NCI-H2107 treated with DMSO at 0.1 percent for 48 hours (cell line): ENCODE results near the gene RNF144B.

Experiments
- DNase-seq: peaks from one replicate; lab custom pipeline; 2025; ENCODE audit not compliant: unreplicated experiment; lab: John Stamatoyannopoulos, UW

The RNF144B gene

DNA sequence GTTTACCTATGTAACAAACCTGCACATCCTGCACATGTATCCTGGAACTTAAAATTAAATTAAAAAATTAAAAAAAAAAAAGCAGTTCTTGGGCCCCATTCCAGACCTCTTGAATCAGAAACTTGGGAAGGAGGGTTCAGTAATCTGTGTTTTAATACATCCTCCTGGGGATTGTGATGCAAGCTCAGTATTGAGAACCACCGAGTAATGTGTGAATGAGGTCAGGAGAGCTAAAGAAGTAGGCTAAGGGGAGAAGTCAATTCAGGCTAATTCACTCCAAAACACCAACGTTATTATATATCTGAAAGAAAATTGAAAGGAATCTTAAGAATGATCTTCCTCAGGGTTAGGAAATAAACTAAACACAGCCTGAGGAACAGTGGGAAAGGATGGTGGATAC lies 120.4 kb downstream of the RNF144B start:
- no peak for DNase-seq

GRCh38 chr6:18509871-18510643 lies 122.9 kb downstream of the RNF144B start:
- DNase-seq = no peak

DNA sequence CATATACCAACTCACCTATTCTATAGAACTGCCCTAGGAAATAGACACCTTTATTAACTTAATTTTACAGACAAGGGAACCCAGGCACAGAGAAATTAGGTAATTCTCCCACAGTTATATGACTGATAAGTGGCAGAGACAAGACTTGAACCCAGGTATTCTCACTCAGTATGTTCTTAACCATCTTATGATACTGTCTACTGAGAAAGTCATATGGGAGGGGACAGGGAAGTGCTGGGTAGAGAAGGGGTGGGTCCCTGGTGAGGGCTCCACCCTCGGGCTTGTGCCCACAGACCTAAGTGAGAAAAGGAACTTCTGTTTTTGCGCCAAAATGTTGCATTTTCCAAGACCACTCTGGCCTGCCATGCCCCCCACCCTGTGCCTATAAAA lies 123.5 kb downstream of the RNF144B start:
- DNase-seq = no peak

DNA sequence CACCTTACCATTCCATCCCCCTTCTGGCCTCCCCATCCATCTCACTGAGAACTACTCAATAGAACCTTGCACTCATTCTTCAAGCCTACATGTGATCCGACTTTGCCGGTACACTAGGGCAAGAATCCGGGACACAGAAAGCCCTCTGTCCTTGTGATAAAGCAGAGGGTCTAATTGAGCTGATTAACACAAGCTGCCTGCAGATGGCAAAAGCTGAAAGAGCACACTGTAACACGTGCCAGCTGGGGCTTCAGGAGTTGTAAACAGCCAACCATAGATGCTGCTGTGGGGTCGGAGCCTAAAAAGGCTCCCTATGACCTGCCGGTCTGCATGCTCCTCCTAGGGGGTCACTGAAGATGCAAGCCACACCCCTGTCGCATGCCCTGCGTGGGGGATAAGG lies 124.1 kb downstream of the RNF144B start:
- DNase-seq = no peak

GRCh38 chr6:18513253-18513798 lies 126.2 kb downstream of the RNF144B start:
- DNase-seq = no peak

DNA sequence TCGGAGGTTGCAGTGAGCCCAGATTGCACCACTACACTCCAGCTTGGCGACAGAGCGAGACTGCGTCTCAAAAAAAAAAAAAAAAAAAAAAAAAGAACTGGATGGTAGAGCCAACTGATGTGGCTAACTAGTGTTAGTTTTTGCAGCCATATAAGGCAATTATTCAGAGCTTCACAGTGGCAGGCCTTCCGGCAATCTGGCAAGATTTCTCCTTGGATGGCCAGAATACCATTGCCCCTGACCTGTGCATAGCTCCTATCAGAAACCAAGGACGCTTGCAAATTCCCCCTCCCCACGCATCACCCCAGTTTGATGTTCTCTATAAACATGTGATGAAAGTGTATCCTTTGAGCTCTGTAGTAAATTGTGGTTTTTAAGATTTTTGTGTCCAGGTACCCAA lies 127.0 kb downstream of the RNF144B start:
- no peak for DNase-seq

DNA sequence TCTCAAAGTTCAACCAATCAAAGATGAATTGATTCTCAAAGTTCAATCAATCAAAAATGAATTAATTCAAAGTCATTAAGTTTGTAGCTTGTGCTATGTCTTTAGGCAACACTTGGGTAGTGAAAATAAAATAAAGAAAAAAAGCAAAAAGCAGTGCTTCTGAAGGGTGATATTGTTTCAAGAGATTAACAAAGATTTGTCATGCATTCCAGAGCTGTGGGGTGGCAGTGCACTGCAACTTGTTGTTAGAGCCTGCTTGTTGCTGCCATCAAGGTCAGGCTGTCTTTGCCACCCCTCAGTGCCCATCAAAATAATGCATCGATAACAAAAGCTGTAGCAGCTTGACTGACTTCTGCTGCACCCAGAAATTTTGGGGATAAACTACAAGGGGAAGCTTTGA lies 128.6 kb downstream of the RNF144B start:
- DNase-seq = no peak
